ENCODE data around the gene LATS1. TPM values are rescaled to one million over a fixed set of nuclear protein-coding genes. Genes with fewer than 3 reads are reported as not detected.

Gene LATS1
- total and polyA plus RNA-seq, 2 of the 8 experiments (the other 6 are each of a cell fraction or from before 2014, with no cell fraction given), result 8.9 to 21.7 TPM

DNA sequence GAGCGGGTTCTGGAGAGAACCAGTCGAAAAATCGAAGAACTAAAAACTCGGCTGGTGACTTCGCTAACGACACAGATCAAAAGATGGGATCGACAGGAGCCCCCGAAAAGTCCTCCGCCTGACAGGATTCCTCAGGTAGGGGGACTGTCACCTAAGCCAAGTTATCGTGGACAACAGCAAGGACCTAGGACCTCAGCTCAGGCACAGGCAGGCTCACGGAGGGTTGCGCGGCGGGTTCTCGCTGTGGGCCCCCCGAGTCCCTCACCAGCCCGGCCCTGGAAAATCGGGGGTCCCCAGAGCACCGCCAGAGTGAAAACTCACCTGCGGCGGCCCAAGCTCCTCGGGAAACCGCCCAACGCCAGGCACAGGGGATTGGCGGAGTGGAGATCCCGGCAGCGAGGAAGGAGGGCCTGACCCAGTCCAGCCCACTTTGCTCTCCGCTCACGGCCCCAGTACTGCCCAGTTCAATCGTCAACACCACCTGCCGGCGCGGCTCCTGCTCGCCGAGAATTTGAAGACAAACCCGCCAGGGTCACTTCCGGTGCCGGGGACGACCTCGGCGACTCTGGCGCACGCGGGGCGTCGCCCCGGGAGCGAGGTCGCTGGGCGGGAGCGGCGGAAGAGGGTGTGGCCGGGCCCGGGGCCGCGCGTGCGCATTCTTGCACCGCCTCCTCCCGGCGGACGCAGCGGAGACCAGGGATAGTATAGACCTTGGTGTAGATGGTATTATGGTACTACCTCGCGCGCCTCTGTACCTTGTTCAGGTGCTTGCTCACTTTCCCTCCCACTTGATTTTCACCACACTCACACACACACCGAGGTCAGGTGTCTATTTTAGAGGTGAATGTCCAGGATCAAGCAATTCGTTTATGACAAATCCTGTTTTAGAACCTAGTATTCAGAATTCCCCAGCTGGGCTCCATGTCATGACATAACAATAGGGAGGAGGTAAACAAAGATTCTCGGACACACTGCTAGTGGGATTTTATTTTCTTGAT lies 69.5 kb downstream of the LATS1 start, which contains the start of gene KATNA1 (continued):
- TF ChIP-seq KDM4A (IDR thresholded peaks at IDR 0.05; ENCODE audit: low read depth, low read length, severe bottlenecking), result peak; percentile 91
- peak; percentile 80; the same call in 1 of the 2 replicates for TF ChIP-seq GABPA (IDR thresholded peaks at IDR 0.05; ENCODE audit: borderline replicate concordance, insufficient read depth, low read length)
- TF ChIP-seq TAF7 (optimal IDR thresholded peaks at IDR 0.05; ENCODE audit: borderline replicate concordance, low read depth, low read length), result peak; percentile 77
- TF ChIP-seq, protein P1, sequence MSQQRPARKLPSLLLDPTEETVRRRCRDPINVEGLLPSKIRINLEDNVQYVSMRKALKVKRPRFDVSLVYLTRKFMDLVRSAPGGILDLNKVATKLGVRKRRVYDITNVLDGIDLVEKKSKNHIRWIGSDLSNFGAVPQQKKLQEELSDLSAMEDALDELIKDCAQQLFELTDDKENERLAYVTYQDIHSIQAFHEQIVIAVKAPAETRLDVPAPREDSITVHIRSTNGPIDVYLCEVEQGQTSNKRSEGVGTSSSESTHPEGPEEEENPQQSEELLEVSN (IDR thresholded peaks at IDR 0.05), result peak; percentile 99
- peak; percentile 75 to 85 for TF ChIP-seq POLR2A (IDR thresholded peaks at IDR 0.05; ENCODE audit: control extremely low read depth in 1 of 2, low read depth in 2 of 2, low read length in 2 of 2)
- no peak for TF ChIP-seq USF2 (IDR thresholded peaks at IDR 0.05; ENCODE audit: low read length)
- TF ChIP-seq RFX5 (IDR thresholded peaks at IDR 0.05; ENCODE audit: borderline replicate concordance, low read depth, low read length), result no peak
- 0 out of 2 replicates have a peak, but pooled peaks have one; percentile 31 for TF ChIP-seq SP1 (IDR thresholded peaks at IDR 0.05; ENCODE audit: low read depth, low read length)
- TF ChIP-seq NANOG (IDR thresholded peaks at IDR 0.05; ENCODE audit: insufficient read depth, low read depth, low read length, poor library complexity, severe bottlenecking), result no peak
- no peak; the same call in 1 of the 2 replicates for TF ChIP-seq SP4 (IDR thresholded peaks at IDR 0.05; ENCODE audit: low read length)
- peak in 1 of 2 experiments; percentile 10; a peak in 1 of 4 replicates for TF ChIP-seq RAD21 (IDR thresholded peaks at IDR 0.05 in 1 of 2, conservative IDR thresholded peaks at IDR 0.05 in 1 of 2; ENCODE audit: low read depth in 2 of 2, low read length in 2 of 2)
- no peak for TF ChIP-seq CBX5 (IDR thresholded peaks at IDR 0.05; ENCODE audit: low read depth, low read length)

All from H1 (cell line).